IPS-15b (cell line): ENCODE results near the gene CXCR5.

Source experiments
- H3K27me3 ChIP-seq: one replicate; pipeline ENCODE4 v1.6.1; 2013; ENCODE audit warnings: low read length; ENCODE audit not compliant: control insufficient read depth, insufficient read depth
- H3K36me3 ChIP-seq: one replicate; pipeline ENCODE4 v1.6.1; 2013; ENCODE audit warnings: low read length; ENCODE audit not compliant: control insufficient read depth, insufficient read depth
- H3K4me1 ChIP-seq: one replicate; pipeline ENCODE4 v1.6.1; 2013; ENCODE audit warnings: mild to moderate bottlenecking, low read length; ENCODE audit not compliant: control insufficient read depth, insufficient read depth
- H3K4me3 ChIP-seq: one replicate; pipeline ENCODE4 v1.5.1; 2013; ENCODE audit warnings: low read depth, low read length
- H3K9ac ChIP-seq: one replicate; pipeline ENCODE4 v1.6.1; 2013; ENCODE audit warnings: low read depth, mild to moderate bottlenecking, low read length
- H3K9me3 ChIP-seq: one replicate; pipeline ENCODE4 v1.6.1; 2013; ENCODE audit warnings: mild to moderate bottlenecking, low read length; ENCODE audit not compliant: control insufficient read depth, insufficient read depth

CXCR5 gene

DNA sequence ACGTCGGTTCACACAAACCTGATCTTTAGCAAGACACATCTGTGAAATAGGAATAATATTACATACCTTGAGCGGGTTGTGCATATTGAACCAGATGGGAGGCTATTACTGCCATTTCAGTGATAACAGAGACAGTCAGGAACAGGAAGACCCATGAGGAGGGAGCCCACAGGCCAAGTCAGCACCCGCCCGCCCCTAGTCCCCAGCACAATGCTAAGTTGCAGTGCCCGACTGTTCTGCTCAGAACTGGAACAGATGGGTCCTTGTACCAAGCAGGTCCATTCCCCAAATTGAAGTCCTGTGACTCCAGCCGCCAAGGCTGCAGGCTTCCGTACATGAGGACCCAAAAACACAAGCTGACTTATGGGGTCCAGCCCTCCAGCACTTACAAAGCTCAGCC, 9.3 kb downstream of the CXCR5 start:
- Histone ChIP-seq H3K4me1 (peaks cover 8% of the 10 kb centered on the region), H3K9ac (no peak overlapping the region), H3K4me3 (no peak overlapping the region), H3K27me3 (no peaks in the 10 kb centered on the region), H3K9me3 (no peaks in the 10 kb centered on the region), H3K36me3 (peaks cover 3% of the 10 kb centered on the region)

DNA sequence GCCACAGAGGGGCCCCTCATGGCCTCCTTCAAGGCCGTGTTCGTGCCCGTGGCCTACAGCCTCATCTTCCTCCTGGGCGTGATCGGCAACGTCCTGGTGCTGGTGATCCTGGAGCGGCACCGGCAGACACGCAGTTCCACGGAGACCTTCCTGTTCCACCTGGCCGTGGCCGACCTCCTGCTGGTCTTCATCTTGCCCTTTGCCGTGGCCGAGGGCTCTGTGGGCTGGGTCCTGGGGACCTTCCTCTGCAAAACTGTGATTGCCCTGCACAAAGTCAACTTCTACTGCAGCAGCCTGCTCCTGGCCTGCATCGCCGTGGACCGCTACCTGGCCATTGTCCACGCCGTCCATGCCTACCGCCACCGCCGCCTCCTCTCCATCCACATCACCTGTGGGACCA, 10.0 kb downstream of the CXCR5 start:
- no peak overlapping the region for H3K9ac ChIP-seq
- H3K4me1 ChIP-seq, result peaks cover 3% of the 10 kb centered on the region
- no peaks in the 10 kb centered on the region for H3K27me3 ChIP-seq
- no peak overlapping the region for H3K4me3 ChIP-seq
- peaks cover 7% of the 10 kb centered on the region for H3K36me3 ChIP-seq
- H3K9me3 ChIP-seq, result no peaks in the 10 kb centered on the region

- H3K27me3 ChIP-seq, result no peaks in the 10 kb centered on the region
- H3K9ac ChIP-seq, result no peak overlapping the region
- no peaks in the 10 kb centered on the region for H3K9me3 ChIP-seq
- no peak overlapping the region for H3K4me3 ChIP-seq
- H3K36me3 ChIP-seq, result peaks cover 12% of the 10 kb centered on the region
- H3K4me1 ChIP-seq, result peaks cover 3% of the 10 kb centered on the region
Observed at GRCh38 chr11:118894192-118894591, 10.5 kb downstream of the CXCR5 start.

- Histone ChIP-seq H3K9ac (no peak overlapping the region), H3K36me3 (peaks cover 22% of the 10 kb centered on the region), H3K4me1 (peaks cover 3% of the 10 kb centered on the region), H3K9me3 (no peaks in the 10 kb centered on the region), H3K4me3 (no peak overlapping the region), H3K27me3 (no peaks in the 10 kb centered on the region)
Observed at GRCh38 chr11:118895093-118896039, 11.7 kb downstream of the CXCR5 start.

DNA sequence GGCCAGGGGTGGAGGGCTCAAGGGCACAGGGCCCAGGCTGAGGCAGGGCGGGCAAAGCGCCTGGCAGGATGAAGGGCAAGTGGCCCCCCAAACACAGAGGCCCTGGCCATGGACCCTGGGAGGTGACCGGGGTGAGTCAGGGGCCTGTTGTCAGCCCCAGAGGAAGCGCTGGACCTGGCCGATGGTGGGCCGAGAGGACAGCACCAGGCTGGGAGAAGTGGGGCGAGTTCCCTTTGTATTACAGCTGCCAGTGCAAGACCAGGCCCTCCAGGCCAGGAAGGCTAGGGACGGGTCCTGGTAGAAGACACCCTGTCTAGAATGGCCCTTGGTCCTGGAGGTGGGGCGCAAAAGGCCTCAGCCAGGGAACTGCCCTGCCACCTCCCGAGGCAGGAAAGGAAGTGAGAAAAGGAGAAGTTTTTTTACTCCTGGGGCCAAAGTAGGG, 12.8 kb downstream of the CXCR5 start:
- Histone ChIP-seq H3K4me1 (peaks cover 3% of the 10 kb centered on the region), H3K9me3 (no peaks in the 10 kb centered on the region), H3K27me3 (no peaks in the 10 kb centered on the region), H3K36me3 (peaks cover 33% of the 10 kb centered on the region), H3K9ac (no peak overlapping the region), H3K4me3 (no peak overlapping the region)

GRCh38 chr11:118896921-118897591, 13.4 kb downstream of the CXCR5 start:
- Histone ChIP-seq H3K27me3 (no peaks in the 10 kb centered on the region), H3K9ac (no peak overlapping the region), H3K9me3 (no peaks in the 10 kb centered on the region), H3K4me3 (no peak overlapping the region), H3K4me1 (peaks cover 3% of the 10 kb centered on the region), H3K36me3 (peaks cover 39% of the 10 kb centered on the region)

GRCh38 chr11:118897721-118898310, 14.1 kb downstream of the CXCR5 start:
- H3K4me3 ChIP-seq, result no peak overlapping the region
- no peaks in the 10 kb centered on the region for H3K9me3 ChIP-seq
- H3K4me1 ChIP-seq, result peaks cover 3% of the 10 kb centered on the region
- H3K36me3 ChIP-seq, result peaks cover 44% of the 10 kb centered on the region
- no peak overlapping the region for H3K9ac ChIP-seq
- H3K27me3 ChIP-seq, result no peaks in the 10 kb centered on the region

DNA sequence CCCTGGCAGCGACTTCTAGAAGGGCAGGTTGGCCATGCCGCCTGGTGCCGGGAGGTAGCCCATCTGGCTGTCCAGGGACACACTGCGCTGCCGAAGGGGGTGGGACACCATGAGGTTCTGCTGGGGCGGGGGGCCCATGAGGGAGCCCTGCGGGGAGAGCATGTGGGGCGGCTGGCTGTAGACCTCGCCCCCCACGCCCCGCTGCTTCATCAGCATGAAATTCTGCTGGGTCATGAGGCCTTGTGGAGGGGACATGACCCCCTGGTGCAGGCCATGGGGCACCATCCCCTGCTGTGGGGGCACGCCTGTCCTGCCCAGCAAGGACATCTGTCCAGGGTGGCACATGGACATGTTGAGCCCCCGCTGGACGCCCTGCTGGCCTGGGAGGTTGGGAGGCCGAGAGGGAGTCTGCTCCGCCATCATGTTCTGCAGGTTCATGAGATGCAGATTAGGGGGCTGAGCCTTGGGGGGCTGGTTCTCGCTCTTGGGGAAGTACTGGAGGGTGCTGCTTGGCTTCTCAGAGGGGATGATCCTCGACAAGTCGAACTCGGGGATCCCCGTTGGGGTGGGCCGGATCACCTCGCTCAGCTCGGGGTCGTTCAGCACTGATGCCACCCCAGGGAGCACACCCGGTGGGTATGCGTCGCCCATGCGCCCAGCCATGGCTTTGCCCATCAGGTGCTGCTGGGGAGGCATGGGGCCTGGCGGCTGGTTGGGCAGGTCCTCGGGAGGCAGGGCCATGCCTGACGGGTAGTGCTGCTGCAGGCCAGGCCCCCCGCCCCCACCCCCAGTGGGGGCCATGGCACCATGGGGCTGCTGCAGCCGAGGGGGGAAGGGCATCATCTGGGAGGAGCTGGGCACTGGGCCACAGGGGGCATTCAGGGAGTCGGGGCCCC, 15.0 kb downstream of the CXCR5 start:
- Histone ChIP-seq H3K4me3 (no peak overlapping the region), H3K9me3 (no peaks in the 10 kb centered on the region), H3K9ac (no peak overlapping the region), H3K27me3 (no peaks in the 10 kb centered on the region), H3K36me3 (peaks cover 49% of the 10 kb centered on the region), H3K4me1 (peaks cover 3% of the 10 kb centered on the region)

DNA sequence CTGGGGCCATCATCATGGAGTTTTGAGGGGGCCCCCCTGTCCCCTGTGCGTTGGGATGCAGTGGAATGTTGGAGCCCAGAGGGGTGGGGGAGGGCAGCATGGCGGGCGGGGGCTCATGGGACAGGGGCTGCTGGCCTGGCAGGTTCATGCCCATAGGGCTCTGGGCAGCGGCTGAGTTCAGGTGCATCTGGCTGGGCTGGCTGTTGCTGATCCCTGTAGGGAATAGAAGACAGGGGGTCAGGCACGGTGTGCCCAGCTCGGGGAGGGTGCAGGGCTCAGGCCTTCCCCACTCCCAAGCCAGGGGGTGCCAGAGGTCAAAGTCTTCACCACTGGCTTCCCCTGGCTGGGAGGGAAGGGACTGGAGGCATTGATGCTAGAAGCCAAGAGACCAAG, 15.6 kb downstream of the CXCR5 start:
- Histone ChIP-seq H3K4me3 (no peak overlapping the region), H3K27me3 (no peaks in the 10 kb centered on the region), H3K36me3 (peaks cover 55% of the 10 kb centered on the region), H3K9me3 (no peaks in the 10 kb centered on the region), H3K4me1 (peaks cover 3% of the 10 kb centered on the region), H3K9ac (no peak overlapping the region)

DNA sequence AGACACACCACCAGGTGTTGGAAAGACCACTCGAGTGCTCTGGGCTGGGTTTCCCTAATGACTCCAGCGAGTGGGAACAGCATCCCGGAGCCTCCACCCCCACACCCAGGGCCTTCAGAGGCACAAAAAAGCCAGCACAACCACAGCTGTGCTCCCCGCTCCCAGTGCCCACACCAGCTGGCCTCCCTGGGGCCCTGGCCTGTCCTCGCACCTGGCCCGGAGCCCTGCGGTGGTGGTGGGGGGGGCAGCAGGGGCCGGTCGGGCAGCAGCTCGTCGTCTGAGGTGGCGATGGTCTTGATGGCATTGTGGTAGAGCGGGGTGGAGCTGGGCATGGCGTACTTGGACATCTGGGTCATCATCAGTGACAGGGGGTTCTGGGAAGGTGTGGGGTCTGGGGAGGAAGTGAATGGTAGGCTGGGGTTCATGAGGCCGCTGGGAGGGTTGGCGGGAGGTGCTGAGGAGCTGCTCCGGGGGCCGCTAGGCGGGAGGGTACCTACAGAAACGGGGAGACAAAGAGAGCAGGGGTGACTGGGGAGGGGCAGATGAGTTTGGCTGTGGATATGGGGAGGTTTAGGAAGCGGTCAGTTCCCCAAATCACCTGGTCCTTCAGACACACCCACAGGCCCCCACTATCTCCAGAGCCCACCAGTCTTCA, 16.1 kb downstream of the CXCR5 start:
- H3K9ac ChIP-seq, result no peak overlapping the region
- H3K27me3 ChIP-seq, result no peaks in the 10 kb centered on the region
- peaks cover 59% of the 10 kb centered on the region for H3K36me3 ChIP-seq
- peaks cover 3% of the 10 kb centered on the region for H3K4me1 ChIP-seq
- no peaks in the 10 kb centered on the region for H3K9me3 ChIP-seq
- H3K4me3 ChIP-seq, result no peak overlapping the region
